HepG2 (cell line): ENCODE data around the gene RRAS. TPM values are rescaled to one million over a fixed set of nuclear protein-coding genes. Genes with fewer than 3 reads are reported as not detected.

ENCODE experiments used
- HNRNPH1 ChIP-seq: fragments of 200-400 bp; formaldehyde crosslinking; optimal IDR thresholded peaks from 2 replicates; pipeline ENCODE3; 2017; ENCODE audit warnings: mild to moderate bottlenecking, low read depth, low read length
- KAT8 ChIP-seq: IDR thresholded peaks from 2 replicates; pipeline ENCODE4 v1.6.1; 2016; ENCODE audit warnings: missing genetic modification reagents, missing compliant biosample characterization
- NCOA5 ChIP-seq: sonication (generic); formaldehyde crosslinking; IDR thresholded peaks from 2 replicates; pipeline ENCODE4 v1.4.0; 2020; ENCODE audit warnings: missing genetic modification reagents
- PCBP1 ChIP-seq: fragments of 200-400 bp; formaldehyde crosslinking; IDR thresholded peaks from 2 replicates; pipeline ENCODE4 v1.6.1; 2017; ENCODE audit warnings: mild to moderate bottlenecking, low read depth, low read length, borderline replicate concordance
- RFX3 ChIP-seq: IDR thresholded peaks from 2 replicates; pipeline ENCODE4 v1.6.1; 2016; ENCODE audit warnings: missing biosample characterization, missing genetic modification reagents
- SMAD3 ChIP-seq: sonication (generic); formaldehyde crosslinking; IDR thresholded peaks from 2 replicates; pipeline ENCODE4 v1.4.0; 2020; ENCODE audit warnings: missing genetic modification reagents
- TCF7L2 ChIP-seq: IDR thresholded peaks from 2 replicates; pipeline ENCODE4 v1.6.1; 2011; ENCODE audit warnings: mild to moderate bottlenecking, low read depth, low read length, moderate library complexity
- ZIK1 ChIP-seq: sonication (generic); formaldehyde crosslinking; IDR thresholded peaks from 2 replicates; pipeline ENCODE4 v1.5.0; 2020; ENCODE audit warnings: mild to moderate bottlenecking, low read depth, missing genetic modification reagents, borderline replicate concordance
- ZNF17 ChIP-seq: sonication (generic); formaldehyde crosslinking; IDR thresholded peaks from 2 replicates; pipeline ENCODE4 v1.5.0; 2020; ENCODE audit warnings: mild to moderate bottlenecking, missing genetic modification reagents
- ZNF235 ChIP-seq: sonication (generic); formaldehyde crosslinking; IDR thresholded peaks from 2 replicates; pipeline ENCODE4 v1.8.1; 2023; ENCODE audit warnings: mild to moderate bottlenecking, missing genetic modification reagents, borderline replicate concordance
- ZNF260 ChIP-seq: sonication (generic); formaldehyde crosslinking; IDR thresholded peaks from 2 replicates; pipeline ENCODE4 v1.4.0; 2020; ENCODE audit warnings: missing genetic modification reagents, low read depth, mild to moderate bottlenecking, borderline replicate concordance
- ZNF652 ChIP-seq: IDR thresholded peaks from 2 replicates; pipeline ENCODE4 v1.6.1; 2016; ENCODE audit warnings: low read depth, borderline replicate concordance
- ZNF678 ChIP-seq: sonication (generic); formaldehyde crosslinking; IDR thresholded peaks from 2 replicates; pipeline ENCODE4 v1.4.0; 2020; ENCODE audit warnings: mild to moderate bottlenecking, missing genetic modification reagents
- ZNF781 ChIP-seq: sonication (generic); formaldehyde crosslinking; IDR thresholded peaks from 2 replicates; pipeline ENCODE4 v1.5.1; 2020; ENCODE audit warnings: borderline replicate concordance, mild to moderate bottlenecking, missing genetic modification reagents; ENCODE audit errors: not compliant biosample characterization
- ZNF841 ChIP-seq: sonication (generic); formaldehyde crosslinking; IDR thresholded peaks from 2 replicates; pipeline ENCODE4 v1.8.1; 2023; ENCODE audit warnings: missing genetic modification reagents, borderline replicate concordance
- ZNF879 ChIP-seq: sonication (generic); formaldehyde crosslinking; IDR thresholded peaks from 2 replicates; pipeline ENCODE4 v1.8.1; 2023; ENCODE audit warnings: missing genetic modification reagents
- polyA plus RNA-seq, 8 experiments: library from polyadenylated mRNA; depleted of rRNA in 3 of 8; stranded (reverse) in 7 of 8; unstranded in 1 of 8; fragments of >200 nt; fragmentation: Illumina TruSeq in 4 of 8; extraction: Trizol in 4 of 8; gene quantifications; 2 replicates each; pipeline versions ENCODE4 v1.2.1 to v1.2.3, GENCODE V29; 2011 to 2016; ENCODE audit warnings: low read depth in 4 of 8, missing spikeins in 1 of 8, mixed read lengths in 1 of 8; ENCODE audit not compliant: insufficient read depth in 1 of 8
- total RNA-seq, 5 experiments: library from RNA; depleted of rRNA; stranded (reverse); fragments of >200 nt; fragmentation: Illumina TruSeq; extraction: Trizol; gene quantifications; 2 replicates each; pipeline ENCODE4 v1.2.3, GENCODE V29; 2016; ENCODE audit warnings: low read depth in 1 of 5
- TF ChIP-seq, protein P1 (sequence below): sonication (generic); formaldehyde crosslinking; IDR thresholded peaks from 2 replicates; pipeline ENCODE4 v1.4.0; 2020; ENCODE audit warnings: missing genetic modification reagents
- TF ChIP-seq, protein P2 (sequence below): sonication (generic); formaldehyde crosslinking; IDR thresholded peaks from 2 replicates; pipeline ENCODE4 v1.5.0; 2020; ENCODE audit warnings: missing genetic modification reagents, mild to moderate bottlenecking, borderline replicate concordance
- TF ChIP-seq, protein P3 (sequence below): sonication (generic); formaldehyde crosslinking; IDR thresholded peaks from 2 replicates; pipeline ENCODE4 v1.9.0; 2021; ENCODE audit warnings: mild to moderate bottlenecking, missing genetic modification reagents
- TF ChIP-seq, protein P4 (sequence below): sonication (generic); formaldehyde crosslinking; IDR thresholded peaks from 2 replicates; pipeline ENCODE4 v1.4.0; 2020; ENCODE audit warnings: mild to moderate bottlenecking, low read depth, missing genetic modification reagents
- TF ChIP-seq, protein P5 (sequence below): IDR thresholded peaks from 2 replicates; pipeline ENCODE4 v1.6.1; 2016; ENCODE audit warnings: low read depth, borderline replicate concordance

The RRAS gene
- total and polyA plus RNA-seq, 2 of the 13 experiments (the other 11 are each of a cell fraction or from before 2014, with no cell fraction given): 1.5 to 12.0 TPM

DNA sequence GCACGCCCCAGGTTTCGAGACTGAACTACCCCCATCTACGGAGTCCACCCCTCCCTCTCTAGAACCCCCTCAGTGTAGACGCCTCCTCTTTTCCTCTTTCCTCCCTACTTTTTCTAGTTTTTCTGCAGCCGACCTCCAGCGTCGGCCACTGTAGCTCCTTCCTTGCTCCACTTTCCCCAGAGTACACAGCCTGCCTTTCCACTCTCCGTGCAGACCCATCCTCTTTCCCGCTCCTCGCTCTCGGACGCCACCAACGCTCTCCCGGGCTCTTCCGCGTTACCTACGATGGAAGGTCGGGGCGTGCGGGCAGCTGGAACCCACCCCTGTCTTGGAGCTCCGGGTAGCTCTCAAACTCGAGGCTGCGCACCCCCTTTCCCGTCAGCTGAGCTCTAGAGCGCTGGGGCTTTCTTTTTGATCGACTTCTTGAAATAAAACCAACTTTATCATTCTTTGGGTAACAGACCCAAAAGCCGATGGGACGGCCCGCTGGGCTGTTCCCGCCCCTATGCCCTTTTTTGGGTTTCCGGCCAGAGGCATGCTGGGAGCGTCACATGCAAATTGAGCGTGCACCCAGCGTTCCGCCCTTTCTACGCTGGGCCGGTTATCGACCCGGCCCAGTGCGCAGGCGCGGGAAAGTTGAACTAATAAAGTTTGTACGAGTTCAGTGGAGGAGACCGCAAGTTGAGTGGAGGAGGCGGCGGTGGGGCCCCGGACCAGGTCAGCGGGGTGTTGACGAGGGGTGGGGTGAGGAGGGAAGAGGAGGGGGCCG, 25.6 kb upstream of the RRAS start, which contains the start of the genes BCL2L12 and IRF3 (continued):
- TF ChIP-seq HNRNPH1 (no peak), ZNF879 (CRISPR knock-in tag) (no peak), ZIK1 (CRISPR knock-in tag) (no peak), ZNF235 (CRISPR knock-in tag) (no peak), RFX3 (CRISPR knock-in tag) (no peak), KAT8 (CRISPR knock-in tag) (peak; percentile 67), TCF7L2 (no peak), ZNF652 (CRISPR knock-in tag) (no peak), PCBP1 (peak; percentile 59; the same call in 1 of the 2 replicates), ZNF678 (CRISPR knock-in tag) (no peak), ZNF841 (CRISPR knock-in tag) (no peak), ZNF260 (CRISPR knock-in tag) (no peak), SMAD3 (CRISPR knock-in tag) (peak; percentile 29; the same call in 1 of the 2 replicates), NCOA5 (no peak), ZNF781 (no peak), ZNF17 (CRISPR knock-in tag) (no peak)
- TF ChIP-seq, protein P1, sequence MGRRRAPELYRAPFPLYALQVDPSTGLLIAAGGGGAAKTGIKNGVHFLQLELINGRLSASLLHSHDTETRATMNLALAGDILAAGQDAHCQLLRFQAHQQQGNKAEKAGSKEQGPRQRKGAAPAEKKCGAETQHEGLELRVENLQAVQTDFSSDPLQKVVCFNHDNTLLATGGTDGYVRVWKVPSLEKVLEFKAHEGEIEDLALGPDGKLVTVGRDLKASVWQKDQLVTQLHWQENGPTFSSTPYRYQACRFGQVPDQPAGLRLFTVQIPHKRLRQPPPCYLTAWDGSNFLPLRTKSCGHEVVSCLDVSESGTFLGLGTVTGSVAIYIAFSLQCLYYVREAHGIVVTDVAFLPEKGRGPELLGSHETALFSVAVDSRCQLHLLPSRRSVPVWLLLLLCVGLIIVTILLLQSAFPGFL (CRISPR knock-in tag): no peak
- TF ChIP-seq, protein P2, sequence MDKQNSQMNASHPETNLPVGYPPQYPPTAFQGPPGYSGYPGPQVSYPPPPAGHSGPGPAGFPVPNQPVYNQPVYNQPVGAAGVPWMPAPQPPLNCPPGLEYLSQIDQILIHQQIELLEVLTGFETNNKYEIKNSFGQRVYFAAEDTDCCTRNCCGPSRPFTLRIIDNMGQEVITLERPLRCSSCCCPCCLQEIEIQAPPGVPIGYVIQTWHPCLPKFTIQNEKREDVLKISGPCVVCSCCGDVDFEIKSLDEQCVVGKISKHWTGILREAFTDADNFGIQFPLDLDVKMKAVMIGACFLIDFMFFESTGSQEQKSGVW (CRISPR knock-in tag): no peak
- TF ChIP-seq, protein P3, sequence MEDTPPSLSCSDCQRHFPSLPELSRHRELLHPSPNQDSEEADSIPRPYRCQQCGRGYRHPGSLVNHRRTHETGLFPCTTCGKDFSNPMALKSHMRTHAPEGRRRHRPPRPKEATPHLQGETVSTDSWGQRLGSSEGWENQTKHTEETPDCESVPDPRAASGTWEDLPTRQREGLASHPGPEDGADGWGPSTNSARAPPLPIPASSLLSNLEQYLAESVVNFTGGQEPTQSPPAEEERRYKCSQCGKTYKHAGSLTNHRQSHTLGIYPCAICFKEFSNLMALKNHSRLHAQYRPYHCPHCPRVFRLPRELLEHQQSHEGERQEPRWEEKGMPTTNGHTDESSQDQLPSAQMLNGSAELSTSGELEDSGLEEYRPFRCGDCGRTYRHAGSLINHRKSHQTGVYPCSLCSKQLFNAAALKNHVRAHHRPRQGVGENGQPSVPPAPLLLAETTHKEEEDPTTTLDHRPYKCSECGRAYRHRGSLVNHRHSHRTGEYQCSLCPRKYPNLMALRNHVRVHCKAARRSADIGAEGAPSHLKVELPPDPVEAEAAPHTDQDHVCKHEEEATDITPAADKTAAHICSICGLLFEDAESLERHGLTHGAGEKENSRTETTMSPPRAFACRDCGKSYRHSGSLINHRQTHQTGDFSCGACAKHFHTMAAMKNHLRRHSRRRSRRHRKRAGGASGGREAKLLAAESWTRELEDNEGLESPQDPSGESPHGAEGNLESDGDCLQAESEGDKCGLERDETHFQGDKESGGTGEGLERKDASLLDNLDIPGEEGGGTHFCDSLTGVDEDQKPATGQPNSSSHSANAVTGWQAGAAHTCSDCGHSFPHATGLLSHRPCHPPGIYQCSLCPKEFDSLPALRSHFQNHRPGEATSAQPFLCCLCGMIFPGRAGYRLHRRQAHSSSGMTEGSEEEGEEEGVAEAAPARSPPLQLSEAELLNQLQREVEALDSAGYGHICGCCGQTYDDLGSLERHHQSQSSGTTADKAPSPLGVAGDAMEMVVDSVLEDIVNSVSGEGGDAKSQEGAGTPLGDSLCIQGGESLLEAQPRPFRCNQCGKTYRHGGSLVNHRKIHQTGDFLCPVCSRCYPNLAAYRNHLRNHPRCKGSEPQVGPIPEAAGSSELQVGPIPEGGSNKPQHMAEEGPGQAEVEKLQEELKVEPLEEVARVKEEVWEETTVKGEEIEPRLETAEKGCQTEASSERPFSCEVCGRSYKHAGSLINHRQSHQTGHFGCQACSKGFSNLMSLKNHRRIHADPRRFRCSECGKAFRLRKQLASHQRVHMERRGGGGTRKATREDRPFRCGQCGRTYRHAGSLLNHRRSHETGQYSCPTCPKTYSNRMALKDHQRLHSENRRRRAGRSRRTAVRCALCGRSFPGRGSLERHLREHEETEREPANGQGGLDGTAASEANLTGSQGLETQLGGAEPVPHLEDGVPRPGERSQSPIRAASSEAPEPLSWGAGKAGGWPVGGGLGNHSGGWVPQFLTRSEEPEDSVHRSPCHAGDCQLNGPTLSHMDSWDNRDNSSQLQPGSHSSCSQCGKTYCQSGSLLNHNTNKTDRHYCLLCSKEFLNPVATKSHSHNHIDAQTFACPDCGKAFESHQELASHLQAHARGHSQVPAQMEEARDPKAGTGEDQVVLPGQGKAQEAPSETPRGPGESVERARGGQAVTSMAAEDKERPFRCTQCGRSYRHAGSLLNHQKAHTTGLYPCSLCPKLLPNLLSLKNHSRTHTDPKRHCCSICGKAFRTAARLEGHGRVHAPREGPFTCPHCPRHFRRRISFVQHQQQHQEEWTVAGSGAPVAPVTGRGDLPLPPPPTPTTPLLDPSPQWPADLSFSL: no peak
- TF ChIP-seq, protein P4, sequence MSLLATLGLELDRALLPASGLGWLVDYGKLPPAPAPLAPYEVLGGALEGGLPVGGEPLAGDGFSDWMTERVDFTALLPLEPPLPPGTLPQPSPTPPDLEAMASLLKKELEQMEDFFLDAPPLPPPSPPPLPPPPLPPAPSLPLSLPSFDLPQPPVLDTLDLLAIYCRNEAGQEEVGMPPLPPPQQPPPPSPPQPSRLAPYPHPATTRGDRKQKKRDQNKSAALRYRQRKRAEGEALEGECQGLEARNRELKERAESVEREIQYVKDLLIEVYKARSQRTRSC: no peak
- TF ChIP-seq, protein P5, sequence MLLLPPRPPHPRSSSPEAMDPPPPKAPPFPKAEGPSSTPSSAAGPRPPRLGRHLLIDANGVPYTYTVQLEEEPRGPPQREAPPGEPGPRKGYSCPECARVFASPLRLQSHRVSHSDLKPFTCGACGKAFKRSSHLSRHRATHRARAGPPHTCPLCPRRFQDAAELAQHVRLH (CRISPR knock-in tag): peak; percentile 48; the same call in 1 of the 2 replicates
